ENCODE data around the gene ATOX1.
"Not testable (repeated sequence)": the region's sequence is repeated elsewhere in the genome, so short reads cannot be mapped to it uniquely, and the experiment has no call there.

Gene ATOX1

GRCh38 chr5:151758430-151759241, at the start of gene ATOX1:
TSS of gene ATOX1 (minus strand) at chr5:151758631. CDS start at chr5:151758551, 80 bp downstream.
- DNase-seq (ENCODE audit: low read depth in 2 of 2), result peak; percentile 77 to 86

GRCh38 chr5:151805414-151806223, 47.2 kb upstream of the ATOX1 start:
- DNase-seq (ENCODE audit: low read depth in 2 of 2), result no peak

GRCh38 chr5:151800532-151800931, 42.1 kb upstream of the ATOX1 start:
- DNase-seq (ENCODE audit: low read depth in 2 of 2), result no peak

GRCh38 chr5:151799407-151799806, 41.0 kb upstream of the ATOX1 start:
- no peak for DNase-seq (ENCODE audit: low read depth in 2 of 2)

- DNase-seq (ENCODE audit: low read depth in 2 of 2), result no peak
Observed at GRCh38 chr5:151798674-151799073, 40.2 kb upstream of the ATOX1 start.

GRCh38 chr5:151795426-151795825, 37.0 kb upstream of the ATOX1 start:
- no peak for DNase-seq (ENCODE audit: low read depth in 2 of 2)

GRCh38 chr5:151793358-151793757, 34.9 kb upstream of the ATOX1 start:
- DNase-seq (ENCODE audit: low read depth in 2 of 2), result no peak

GRCh38 chr5:151787817-151788216, 29.4 kb upstream of the ATOX1 start:
- no peak for DNase-seq (ENCODE audit: low read depth in 2 of 2)

- DNase-seq (ENCODE audit: low read depth in 2 of 2), result no peak
Observed at GRCh38 chr5:151786468-151786867, 28.0 kb upstream of the ATOX1 start.

- DNase-seq (ENCODE audit: low read depth in 2 of 2), result no peak
Observed at GRCh38 chr5:151784141-151784540, 25.7 kb upstream of the ATOX1 start.

GRCh38 chr5:151783664-151784063, 25.2 kb upstream of the ATOX1 start:
- not testable (repeated sequence) for DNase-seq (ENCODE audit: low read depth in 2 of 2)

- DNase-seq (ENCODE audit: low read depth in 2 of 2), result no peak
Observed at GRCh38 chr5:151781201-151781600, 22.8 kb upstream of the ATOX1 start.

- DNase-seq (ENCODE audit: low read depth in 2 of 2), result no peak
Observed at GRCh38 chr5:151780348-151780747, 21.9 kb upstream of the ATOX1 start.

GRCh38 chr5:151779531-151780125, 21.2 kb upstream of the ATOX1 start:
- DNase-seq (ENCODE audit: low read depth in 2 of 2), result no peak

GRCh38 chr5:151775025-151775606, 16.7 kb upstream of the ATOX1 start:
- no peak for DNase-seq (ENCODE audit: low read depth in 2 of 2)

- no peak for DNase-seq (ENCODE audit: low read depth in 2 of 2)
Observed at GRCh38 chr5:151773951-151774350, 15.5 kb upstream of the ATOX1 start.

- DNase-seq (ENCODE audit: low read depth in 2 of 2), result no peak
Observed at GRCh38 chr5:151772846-151773561, 14.6 kb upstream of the ATOX1 start.

- DNase-seq (ENCODE audit: low read depth in 2 of 2), result peak in 1 of 2 donors; percentile 30
Observed at GRCh38 chr5:151772029-151772845, 13.8 kb upstream of the ATOX1 start.

- DNase-seq (ENCODE audit: low read depth in 2 of 2), result peak; percentile 99
Observed at GRCh38 chr5:151771259-151772028, 13.0 kb upstream of the ATOX1 start, which contains the start of gene G3BP1. TSS of gene G3BP1 (plus strand) at chr5:151771954. CDS start at chr5:151786621, 14,667 bp downstream.

Data from stimulated activated CD8-positive, alpha-beta memory T cell treated with anti-CD3 and anti-CD28 coated beads, Interleukin-7, amount 100 ng/mL, for 4 hours (primary cell).